Hematopoietic multipotent progenitor cell (in vitro differentiated cells): ENCODE data around the gene FBXL14. TPM values are rescaled to one million over a fixed set of nuclear protein-coding genes. Genes with fewer than 3 reads are reported as not detected.
"Not testable (repeated sequence)": the region's sequence is repeated elsewhere in the genome, so short reads cannot be mapped to it uniquely, and the experiment has no call there.

Experiments used
- DNase-seq, 3 donors: peaks; one replicate each; pipeline ENCODE4 v3.0.0-alpha.2; 2011 to 2015; ENCODE audit warnings: low read depth in 2 of 3, low spot score in 2 of 3
- total RNA-seq: library from RNA; depleted of rRNA; stranded (reverse); fragments of >200 nt; gene quantifications from one replicate; pipeline ENCODE4 v1.2.3, GENCODE V29; 2012

Gene FBXL14
- total RNA-seq, 1 donor, result 39.9 TPM

GRCh38 chr12:1574865-1575259, 19.5 kb downstream of the FBXL14 start:
- no peak for DNase-seq

DNA sequence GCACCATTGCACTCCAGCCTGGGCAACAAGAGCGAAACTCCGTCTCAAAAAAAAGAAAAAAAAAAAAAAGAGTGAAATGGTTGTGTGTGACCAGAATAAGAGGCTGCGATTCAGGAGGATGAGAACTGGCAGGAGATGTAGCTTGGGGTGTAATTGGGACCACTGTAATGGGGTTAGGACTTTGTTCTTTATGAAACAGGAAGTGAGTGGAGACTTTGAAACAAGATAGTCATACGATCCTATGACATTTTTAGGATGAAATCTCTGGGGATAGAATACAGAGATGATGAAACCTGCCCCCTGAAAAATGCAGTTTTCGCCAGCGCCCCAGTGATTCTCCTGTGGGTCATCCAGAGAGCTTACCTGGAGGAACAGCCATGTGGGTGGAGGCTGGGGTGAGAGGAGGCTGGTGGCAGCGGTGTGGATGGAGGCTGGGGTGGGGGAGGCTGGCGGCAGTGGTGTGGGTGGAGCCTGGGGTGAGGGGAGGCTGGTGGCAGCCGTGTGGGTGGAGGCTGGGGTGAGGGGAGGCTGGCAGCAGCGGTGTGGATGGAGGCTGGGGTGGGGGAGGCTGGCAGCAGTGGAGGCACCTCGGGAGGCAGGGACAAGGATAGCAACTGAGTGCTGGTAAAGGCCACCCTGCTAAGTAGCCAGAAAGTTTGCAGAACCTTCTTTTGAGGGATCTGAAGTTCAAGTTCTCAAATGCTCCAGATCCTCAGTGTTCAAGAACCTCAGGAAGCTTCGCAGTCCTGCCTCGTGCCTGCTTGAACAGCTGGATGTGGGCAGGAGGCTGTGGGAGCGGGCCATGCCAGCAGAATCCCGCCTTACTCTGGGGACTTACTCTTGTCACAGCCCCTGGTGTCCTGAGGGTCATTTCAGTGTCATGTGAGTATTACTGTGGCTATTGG, 20.2 kb downstream of the FBXL14 start:
- DNase-seq, result no peak

DNA sequence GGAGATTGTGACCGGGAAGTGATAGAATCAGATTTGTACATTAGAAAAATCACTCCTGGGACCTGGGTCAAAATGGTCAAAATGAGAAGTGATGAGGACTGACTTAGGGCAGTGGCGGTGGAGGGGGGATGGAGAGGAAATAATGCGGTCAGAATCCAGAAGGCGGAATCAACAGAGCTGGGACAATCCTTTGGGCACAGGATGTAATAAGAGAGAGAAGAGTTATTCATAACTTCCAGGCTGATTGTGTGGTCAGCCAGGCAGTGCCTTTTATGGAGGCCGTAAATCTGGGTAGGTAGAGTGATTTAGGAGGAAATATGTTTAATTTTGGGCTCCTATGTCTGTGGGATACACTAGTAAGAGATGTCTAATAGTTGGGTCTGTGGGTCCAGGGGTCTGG, 21.6 kb downstream of the FBXL14 start:
- no peak for DNase-seq

DNA sequence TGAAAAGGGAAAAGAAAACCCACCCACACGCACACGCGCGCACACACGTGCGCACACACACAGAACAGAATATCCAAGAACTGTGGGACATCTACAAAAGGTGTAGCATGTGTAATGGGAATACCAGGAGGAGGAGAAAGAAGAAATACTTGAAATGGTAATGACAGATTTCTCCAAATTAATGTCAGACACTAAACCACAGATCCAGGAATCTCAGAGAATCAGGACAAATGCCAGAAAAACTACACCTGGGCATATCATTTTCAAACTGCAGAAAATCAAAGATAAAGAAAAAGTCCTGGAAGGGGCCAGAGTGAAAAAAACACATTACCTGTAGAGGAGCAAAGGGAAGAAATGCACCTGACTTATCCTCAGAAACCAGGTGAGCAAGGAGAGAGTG, 26.5 kb downstream of the FBXL14 start:
- DNase-seq, result no peak

GRCh38 chr12:1566449-1567135, 27.8 kb downstream of the FBXL14 start:
- no peak for DNase-seq

DNA sequence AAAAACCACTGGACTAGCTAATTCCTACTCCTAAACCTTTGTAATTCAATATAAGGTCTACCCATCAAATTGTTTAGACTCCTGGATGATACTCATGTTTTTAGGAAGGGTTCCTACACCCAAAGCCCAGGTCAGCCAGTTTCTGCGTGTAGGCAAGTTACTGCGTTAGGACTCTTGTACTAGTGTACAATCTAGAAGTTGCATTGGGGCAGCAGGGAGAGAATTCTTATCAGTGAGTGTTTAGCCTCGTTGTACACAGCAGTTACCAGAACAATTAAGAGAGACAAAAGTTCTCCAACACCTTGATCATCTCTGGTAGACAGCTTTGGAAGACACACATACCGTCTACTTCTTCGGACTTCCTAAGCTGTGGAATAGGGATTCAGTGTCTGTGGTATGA, 29.2 kb downstream of the FBXL14 start:
- no peak for DNase-seq

- no peak for DNase-seq
Measured at GRCh38 chr12:1564067-1564466, 30.3 kb downstream of the FBXL14 start.

DNA sequence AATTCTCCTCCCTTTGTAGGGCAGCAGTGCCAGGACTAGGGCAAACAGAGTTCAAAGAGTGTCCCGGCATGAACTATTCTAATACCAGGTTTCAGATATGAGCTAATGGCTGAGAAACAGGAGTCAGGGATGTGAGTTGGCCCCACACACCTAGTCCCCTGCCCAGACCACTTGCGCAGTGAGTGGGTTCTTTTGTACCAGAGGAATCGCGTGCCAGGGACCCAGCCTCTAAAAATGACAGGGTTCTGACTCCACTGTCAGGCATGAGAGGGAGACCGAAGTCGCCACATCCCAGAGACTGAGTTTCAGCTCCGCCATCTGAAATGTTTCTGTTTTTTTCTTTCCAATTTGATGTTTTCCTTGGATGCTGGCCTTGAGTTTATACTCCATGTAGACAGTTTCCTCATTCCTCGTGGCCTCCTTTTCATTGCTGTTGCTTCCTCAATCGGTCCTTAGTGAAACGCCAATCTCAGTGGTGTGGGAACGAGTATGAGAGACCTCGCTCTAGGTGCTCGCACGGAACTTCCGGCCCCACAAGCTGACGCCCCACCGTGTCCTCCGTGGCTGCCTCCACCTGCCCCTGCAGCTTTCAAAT, 31.5 kb downstream of the FBXL14 start:
- no peak for DNase-seq

GRCh38 chr12:1560704-1561103, 33.7 kb downstream of the FBXL14 start:
- no peak for DNase-seq

- no peak for DNase-seq
Measured at GRCh38 chr12:1559676-1560091, 34.7 kb downstream of the FBXL14 start.

GRCh38 chr12:1558108-1558507, 36.3 kb downstream of the FBXL14 start:
- DNase-seq, result not testable (repeated sequence)

DNA sequence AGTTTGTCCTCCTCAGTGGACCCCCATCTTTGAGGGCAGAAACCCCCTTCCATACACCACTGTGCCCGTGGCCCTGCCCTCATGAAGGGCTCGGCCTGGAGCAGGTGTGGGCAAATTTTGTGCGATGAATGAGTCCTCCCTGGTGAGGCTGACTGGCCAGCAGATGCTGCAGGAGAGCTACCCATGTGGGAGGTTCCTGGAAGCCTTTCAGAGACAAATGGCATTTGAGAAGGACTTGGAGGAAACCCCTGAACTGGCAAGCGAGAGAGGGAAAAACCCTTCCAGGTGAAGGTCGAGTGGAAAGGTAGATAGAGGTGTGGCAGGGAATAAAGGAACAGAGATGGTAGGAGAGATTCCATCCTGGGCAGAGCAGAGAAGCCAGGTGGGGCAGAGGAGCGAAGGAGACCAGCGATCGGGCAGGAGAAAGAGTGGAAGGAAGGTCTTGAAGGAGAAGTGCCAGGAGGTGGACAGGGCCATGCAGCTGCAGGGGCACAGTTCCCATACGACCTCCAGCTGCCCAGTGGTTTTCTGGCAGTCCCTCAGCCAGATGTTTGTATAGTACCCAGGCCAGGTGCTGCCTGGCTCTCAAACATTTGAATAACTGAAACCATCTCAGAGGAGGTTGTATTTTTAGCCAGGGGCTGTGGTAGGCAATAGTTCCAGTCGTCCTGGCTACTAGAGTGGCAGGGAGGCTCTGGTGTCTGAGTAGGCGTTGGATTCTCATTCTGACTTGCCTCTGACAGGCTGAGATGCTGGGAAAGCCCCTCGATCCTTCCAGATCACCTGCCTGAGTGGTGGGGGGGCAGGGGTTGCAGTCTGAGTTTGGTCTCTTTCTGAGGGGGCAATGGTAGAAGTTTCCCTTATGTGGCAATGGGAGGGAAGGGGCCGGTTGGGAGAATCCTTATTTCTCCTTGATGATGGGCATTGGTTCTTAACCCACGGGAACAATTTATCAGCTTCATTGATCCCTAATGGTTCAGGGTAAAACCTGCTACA, 40.1 kb downstream of the FBXL14 start:
- DNase-seq, result no peak

DNA sequence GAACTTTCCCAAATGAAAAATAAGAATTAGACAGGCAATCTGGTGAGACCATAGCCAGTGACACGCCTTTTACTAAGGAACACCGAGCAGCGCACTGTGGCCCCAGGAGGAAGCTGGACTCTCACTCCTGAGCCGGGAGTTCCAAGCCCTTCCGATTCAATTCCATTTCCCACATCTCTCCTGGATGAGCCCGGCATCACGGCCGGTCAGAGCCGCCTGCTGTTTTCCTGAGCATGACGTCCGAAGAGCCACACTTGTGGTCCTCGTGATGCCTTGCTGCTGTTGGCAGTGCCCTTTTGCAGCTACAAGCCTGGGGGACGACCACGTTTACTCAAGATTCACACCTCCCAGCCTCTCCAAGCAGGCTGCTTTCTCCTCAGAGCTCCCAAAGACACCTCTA, 40.8 kb downstream of the FBXL14 start:
- DNase-seq, result no peak

DNA sequence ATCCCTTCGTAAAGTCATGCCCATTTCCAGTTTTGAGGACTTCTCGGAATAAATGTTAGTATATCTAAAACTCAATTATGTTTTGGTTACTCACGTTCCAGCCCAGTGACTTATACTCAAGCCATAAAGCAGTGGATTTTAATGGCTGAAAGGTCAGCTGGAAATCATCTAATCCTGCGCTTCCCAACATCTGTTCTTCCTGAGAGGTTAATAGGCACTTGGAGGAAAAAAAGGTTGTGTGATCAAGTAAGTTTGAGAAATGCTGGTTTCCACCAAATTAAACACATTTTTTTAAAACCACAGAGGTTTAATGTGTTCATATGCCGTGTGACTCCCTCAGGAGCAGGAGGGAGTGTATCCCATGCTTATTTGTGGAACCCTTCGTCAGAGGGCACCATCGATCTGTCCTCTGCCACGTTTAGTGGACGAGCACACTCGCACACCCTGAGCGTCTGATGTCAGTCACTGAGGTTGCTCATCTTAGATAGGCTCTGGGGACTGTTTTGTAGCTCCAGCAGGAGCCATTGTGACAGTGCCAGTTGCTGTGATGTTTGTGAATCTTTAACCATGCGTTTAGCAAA, 41.4 kb downstream of the FBXL14 start:
- DNase-seq, result no peak

DNA sequence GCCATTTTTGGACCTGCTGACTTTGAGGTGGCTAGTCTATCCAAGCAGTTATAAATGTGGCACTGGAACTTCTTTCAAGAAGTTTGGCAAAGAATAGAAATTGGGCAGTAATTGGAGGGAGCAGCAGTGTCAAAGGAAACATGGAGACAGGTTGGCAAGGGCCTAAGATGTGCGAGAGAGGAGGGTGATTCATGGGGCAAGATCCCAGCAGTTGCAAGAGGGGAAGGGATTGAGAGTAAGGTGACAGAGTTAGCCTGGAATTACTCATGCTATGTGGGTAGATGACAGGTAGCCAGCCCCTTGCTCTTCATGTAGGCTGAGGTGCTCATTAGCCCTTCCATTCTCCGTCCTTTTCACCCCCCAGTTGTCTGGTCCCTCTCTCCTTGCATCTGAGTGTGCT, 42.2 kb downstream of the FBXL14 start:
- DNase-seq, result no peak

GRCh38 chr12:1551496-1551895, 42.9 kb downstream of the FBXL14 start:
- no peak for DNase-seq

DNA sequence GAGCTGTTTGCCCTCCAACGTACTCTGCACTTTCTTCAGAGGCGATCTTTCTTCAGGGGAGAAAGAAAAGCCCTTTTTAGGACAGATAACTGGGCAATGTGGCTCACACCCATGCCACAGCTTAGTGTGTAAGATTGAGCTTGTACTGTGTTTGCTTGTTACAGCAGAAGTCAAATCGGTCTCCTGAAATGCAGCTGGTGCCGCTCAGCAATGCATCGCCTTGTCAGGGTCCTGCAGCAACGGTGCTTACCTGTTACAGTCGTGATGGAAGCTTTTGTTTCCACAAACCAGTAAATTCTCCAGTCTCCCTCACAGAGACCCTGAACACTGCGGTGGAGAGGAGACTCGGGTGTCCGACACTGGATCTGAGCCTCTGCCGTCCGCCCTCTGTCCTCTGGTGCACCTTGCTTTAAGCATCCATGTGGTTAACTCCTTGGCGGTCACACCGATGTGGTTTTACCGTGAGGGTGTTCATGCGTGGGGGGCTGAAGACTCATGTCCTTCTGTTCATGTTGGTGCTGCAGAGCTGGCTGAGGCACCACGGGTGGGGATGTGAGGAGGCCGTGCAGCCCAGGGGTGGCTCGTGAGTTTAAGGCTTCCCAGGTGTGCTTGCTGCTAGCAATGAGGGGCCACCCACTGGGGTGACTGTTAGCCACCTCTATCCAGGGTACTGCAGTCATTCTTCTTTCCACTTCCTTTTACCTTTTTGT, 47.3 kb downstream of the FBXL14 start:
- DNase-seq, result no peak

DNA sequence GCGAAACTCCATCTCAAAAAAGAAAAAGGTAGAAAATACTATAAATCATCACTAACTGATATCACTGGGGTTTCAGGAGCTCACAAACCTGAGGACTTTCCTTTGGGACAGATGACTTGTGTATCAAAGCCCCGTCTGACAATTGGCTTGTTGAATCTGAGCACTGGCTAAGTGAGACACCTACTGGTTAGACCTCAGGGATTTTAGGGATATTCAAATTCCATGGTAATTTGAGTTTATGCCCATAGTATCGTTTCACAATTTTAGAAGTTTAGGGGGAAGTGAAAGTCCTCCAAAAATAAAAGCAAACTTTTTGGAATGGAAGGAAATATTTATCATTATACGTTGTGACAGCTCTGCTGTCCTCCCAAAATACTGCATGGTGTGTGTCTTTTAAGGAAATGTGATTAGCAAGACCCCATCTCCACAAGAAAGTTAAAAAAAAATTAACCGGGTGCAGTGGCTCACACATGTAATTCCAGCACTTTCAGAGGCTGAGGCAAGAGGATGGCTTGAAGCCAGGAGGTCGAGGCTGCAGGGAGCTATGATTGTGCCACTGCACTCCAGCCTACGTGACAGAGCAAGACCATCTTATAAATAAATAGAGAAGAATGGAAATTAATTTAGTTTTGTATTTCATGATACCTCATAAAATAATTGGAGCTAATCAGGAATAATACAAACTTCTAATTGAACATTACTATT, 49.2 kb downstream of the FBXL14 start:
- DNase-seq, result peak in 1 of 3 donors; percentile 32

GRCh38 chr12:1542599-1542998, 51.8 kb downstream of the FBXL14 start:
- no peak for DNase-seq
